DMS 273 (cell line): ENCODE results near the gene RNASEH1.

Experiments used
- DNase-seq: peaks from one replicate; lab custom pipeline; 2025; ENCODE audit not compliant: unreplicated experiment; lab: John Stamatoyannopoulos, UW

Gene RNASEH1

DNA sequence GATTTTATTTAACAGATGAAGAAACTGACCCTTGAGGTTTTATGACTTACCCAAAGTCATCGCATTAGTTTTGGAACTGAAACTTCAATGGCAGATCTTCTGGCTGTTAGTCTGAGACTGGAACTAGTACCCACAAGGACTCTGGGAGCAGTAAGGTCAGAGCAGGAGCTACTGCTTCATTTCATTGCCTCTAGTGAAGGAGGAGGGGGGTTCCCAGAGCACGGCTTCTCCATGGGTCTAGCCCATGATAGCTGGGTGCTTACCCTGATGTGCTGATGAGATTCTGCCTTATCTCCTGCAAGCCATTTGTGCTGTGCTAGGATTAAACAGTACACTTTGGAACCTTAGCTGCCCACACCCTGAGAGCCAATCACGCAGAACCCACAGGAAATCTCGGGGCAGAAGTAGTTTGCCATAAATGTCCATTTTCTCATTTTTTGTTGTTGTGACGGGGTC, 5.4 kb upstream of the RNASEH1 start:
- DNase-seq, result no peak

DNA sequence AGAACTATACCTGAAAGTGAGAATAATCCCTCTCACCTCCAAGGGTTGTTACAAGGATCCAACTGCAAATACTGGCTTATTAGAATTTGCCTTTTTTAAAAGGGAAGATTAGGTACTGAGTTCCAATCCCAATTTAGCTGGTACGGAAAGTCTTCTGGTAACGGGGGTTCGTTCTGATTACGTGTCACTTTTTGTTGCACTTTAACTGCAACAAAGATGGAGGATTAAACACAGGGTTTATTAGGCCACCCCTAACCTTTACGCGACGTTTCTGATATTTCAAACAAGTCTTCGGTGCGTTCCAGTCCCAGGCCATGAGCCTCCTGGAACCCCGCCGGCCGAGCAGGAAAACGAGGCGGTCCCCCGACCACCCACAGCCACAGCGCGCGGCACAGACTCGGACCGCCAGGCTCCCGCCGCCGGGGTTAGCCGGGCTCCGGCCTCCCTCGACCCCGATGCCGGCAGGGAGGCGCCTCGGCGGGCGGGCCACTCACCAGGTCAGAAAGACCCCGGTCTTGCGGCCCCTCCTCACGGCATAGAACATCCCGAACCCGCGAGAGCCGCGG, 411 bp downstream of the RNASEH1 start:
- DNase-seq, result no peak

DNA sequence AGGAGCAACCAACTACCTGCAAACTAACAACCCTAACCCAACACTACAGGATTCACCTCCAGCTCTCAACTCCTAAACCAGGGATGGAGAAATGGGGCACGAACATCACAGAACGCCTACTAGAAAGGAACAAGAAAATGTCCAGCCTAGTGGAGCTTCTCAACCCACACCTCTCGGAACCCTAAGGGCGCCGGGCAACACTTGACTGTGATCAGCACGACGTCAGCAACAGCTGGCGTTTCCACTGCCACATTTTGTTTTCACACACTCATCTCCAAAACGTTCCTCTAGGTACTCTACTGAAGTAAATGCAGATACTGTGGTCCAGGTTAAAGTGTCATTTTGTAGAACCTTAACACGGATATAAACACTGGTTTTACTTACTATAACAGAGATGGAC, 4.2 kb downstream of the RNASEH1 start:
- no peak for DNase-seq

DNA sequence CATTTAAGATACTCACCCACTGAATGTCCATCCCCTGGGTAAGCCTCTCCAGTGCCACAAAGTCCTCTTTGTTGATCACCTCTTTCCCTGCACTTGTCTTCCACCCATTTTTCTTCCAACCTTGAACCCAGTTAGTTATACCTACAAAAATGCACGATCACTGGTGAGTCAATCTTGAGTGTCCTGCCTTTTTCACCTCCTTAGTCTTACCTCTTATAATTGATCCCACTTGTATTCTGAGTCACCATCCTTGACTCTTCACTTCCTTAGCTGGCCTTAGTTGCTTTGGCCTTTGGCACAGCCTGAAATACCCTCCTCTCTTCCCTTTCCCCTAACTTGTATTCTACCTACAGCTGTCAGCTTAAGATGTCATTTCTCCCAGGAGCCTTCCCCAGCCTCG, 10.2 kb downstream of the RNASEH1 start:
- DNase-seq, result no peak

DNA sequence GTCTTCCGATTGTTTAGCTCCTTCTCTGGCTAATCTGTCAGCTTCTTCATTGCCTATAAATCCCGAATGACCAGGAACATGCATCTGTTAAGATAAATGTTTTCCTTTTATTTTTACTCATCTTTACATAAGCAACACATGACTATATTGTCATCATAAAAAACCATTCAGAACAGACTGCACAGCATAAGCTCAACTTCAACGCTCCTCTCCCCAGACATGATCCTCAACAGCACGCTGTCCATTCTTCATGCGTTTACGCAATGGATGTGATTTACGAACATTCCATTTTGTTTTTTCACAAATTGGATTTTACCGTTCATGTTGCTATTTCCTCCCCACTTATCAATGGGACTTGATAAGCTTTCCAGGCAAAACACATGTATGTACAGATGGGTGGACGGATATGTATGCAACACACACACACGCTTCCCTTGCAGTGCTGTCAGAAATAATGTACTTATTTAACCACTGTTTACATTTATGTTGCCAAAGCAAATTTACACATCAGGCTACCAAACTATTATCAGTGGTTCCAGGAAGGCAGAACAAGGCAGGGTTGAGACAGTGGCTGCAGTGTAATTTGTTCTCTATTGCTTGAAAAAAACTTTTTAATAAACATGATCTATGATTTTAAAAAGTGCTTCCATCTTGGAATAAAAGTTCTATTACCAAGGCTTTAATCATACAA, 12.2 kb downstream of the RNASEH1 start:
- no peak for DNase-seq

DNA sequence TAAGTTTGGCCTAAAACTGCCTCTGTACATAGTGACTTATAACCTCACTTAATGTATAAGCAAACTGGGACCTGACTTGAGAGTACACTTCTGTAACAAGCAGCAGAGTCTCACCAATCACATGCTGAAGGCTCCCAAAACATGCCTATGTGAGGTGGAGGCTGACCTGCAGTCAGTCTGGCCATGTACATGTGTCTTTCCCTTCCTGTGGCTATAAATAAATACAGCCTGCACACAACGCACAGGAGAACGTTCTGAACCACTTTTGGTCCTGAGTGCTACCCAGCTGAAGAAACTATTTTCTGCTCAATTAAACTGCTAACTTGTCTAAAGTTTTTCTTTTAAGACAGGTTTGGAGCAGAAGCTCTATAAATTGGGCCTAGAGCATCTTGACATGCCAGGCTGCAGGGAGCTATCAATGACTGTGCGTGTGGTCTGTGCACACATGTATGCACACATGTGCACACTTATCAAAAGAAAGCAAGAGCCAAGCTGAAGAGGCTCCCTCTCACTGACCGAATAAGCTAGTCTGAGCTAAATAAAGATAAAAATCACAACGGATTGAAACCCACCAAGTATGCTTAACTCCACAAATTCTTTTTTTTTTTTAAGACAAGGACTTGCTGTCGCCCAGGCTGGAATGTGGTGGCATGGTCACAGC, 15.0 kb downstream of the RNASEH1 start:
- DNase-seq, result no peak

DNA sequence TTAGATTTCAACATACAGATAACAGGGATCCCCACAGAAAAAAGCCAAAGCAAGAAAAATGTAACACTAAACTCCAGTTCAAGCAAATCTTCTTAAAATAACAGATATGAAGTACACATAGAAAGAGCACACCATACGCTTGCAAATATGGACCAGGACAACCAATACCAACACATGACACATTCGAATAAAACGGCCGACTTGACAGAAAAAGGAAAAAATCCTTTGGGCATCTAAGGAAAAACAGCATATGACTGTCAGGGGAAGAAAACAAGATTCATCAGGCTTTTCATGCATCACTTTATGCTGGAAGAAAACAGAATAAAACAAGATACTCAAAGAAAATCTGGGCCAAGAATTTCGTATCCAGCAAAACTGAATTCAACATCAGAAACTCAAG, 16.0 kb downstream of the RNASEH1 start:
- DNase-seq, result no peak

DNA sequence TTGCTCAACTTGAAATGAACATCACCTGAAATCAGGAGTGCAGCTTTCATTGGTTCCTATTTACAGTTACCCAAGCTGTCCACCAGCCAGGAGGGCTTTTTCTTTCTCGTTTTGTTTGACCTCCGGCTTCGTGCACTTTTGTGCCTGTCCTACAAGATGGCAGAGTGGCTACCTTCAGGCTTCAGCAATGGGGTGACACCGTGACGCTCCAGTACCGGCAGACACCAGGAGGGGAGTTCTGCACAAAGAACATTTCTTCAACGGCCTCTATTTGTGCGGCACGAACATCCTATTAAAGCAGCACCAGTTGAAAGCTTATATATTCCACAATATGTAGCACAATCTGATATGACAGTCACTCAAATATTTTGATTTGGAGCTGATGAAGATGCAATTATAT, 18.3 kb downstream of the RNASEH1 start:
- DNase-seq, result no peak

DNA sequence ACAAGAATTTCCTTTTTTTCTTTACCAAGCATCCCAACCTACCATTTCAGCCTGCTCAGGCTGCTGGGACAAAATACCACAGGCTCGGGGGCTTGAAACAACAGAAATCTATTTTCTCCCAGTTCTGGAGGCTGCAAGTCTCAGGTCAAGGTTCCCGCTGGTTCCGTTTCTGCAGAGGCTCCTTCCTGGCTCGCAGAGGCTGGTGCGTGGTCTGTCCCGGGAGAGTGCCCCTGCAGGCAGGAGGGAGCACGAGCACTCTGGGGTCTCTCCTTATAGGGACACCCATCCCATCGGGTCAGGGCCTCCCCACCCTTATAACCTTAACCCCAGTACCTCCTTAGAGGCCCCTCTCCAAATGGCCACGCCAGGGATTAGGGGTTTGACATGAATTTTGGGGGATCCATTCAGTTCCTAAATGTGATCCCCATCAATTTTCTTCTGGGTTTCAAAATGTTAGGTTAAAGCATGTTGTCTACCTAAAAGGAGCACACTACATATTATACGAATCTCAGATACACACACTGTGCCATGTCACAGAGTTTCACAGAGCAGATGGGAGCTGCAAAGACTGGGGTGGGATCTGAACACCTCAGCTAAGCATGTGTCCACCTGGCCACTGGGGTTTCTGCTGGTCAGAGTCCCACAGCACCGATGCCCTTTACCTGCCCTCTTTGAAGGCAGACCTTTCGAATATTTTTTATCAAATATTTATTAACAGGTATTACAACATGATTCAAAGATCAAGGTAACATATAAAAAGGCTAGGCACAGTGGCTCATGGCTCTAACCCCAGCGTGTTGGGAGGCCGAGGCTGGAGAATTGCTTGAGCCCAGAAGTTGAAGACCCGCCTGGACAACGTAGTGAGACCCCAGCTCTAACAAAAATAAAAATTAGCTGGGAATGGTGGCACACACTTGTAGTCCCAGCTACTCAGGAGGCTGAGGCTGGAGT, 21.2 kb downstream of the RNASEH1 start:
- peak; percentile 48 for DNase-seq

DNA sequence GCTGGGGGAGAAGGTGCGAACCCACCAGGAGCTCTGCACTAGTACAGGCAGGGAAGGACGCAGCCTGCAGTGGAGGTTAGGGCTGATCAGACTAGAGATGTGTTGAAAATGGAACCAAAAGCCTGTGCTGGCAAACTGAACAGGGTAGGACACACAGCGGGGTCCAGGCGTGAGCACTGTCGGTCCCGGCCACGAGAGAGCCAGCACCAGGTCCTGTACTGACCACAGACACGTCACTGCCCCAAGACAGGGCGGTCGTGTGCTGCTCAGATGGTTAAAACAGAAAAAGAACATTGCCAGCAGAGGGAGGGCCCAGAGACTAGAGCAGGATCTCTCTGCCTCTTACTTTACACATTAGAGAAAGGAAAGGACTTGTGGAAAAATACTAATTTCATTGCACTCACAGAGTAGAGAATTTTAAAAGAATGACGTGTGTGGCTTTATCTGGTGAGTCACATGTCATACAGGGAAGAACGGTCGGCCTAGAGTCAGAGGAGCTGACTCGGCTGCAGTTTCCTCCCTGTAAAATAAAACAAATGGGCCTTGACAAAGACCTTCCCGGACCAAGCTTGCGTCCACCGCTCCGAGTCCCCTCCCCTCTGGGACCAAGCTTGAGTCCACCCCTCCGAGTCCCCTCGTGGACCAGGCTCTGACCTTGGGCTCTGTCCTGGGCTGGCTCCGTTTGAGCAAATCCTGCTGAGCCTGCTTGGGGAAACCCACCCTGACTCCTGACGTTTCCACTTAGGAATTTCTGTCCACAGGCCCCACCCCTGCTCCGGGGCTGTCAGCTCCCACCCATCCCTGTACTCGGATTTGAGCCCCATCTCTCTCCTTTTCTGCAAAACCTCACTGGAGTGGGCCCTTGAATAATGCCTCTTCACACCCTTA, 22.1 kb downstream of the RNASEH1 start:
- no peak for DNase-seq

DNA sequence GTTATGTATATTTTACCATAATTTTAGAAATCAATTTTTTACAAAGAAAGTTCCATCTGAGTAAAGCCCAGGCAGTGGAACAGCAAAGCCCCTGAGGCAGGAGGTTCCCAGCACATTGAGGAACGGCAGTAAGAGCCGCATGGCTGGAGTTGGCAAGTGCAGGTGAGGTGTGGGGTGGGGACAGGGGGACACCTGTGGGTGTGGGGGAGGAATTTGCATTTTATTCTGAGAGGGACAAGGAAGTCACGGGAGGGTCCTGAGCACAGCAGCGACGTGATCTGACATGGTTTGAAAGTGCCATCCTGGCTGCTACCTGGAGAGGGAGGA, 22.7 kb downstream of the RNASEH1 start:
- no peak for DNase-seq

DNA sequence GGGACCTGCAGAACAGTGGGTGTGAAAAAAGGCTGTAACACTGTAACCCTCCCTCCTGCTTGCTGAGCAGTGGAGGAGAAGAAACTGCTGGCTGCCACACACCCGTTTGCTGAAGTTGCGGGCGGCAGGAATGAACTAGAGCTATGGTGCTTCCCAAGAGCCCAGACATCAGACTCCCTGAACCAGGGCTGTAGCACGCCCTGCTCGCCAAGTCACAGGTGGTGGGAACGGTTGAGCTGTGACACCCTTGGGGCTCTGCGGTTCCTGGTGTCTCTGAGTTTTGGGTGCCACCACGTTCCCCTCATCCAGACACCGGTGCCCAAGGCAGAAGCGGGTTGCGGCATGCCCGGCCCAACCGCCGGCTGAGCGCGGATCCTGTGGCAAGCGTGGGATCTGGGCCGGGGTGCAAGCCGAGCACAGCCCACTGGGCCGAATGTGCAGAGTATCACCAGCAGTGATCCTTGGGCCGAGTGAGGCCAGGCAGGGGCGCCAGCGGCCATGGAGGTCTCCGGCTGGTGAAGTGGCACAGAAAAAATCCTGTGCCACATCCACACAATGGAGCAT, 23.8 kb downstream of the RNASEH1 start:
- DNase-seq, result no peak

DNA sequence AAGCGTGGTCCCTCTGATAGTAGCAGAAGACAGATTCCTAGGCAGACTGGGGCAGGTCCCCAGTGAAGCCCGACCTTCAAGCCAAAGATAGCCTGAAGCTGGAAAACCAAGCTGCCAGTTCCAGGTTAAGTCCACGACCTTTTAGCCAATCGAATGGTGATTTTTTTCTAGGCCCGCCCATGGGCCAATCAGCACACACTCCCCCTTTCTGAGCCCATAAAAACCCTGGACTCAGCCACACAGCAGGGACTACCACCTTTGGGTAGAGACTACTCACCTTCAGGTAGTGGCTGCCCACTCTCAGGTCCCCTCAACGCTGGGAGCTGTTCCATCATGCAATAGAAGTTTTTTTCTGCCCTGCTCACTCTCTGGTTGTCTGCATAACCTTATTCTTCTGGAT, 24.3 kb downstream of the RNASEH1 start:
- DNase-seq, result no peak

DNA sequence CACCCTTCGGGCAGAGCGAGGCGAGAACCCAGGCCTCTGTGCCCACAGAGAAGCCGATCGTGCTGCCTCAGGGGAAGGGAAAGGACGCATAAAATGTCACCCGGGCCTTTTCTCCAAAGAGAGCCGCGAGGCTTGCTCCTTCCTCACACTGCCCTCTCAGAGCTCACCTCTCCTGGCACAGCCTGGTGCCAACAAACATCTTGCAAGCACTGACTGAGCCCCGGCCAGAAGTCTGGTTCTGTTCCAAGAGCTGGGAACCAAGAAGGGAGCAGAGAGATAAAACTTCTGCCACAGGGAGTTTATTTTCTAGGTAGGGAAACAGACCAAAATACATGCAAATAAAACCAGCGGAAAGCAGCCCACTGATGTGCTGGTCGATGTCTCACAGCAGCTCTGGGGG, 25.2 kb downstream of the RNASEH1 start:
- no peak for DNase-seq

DNA sequence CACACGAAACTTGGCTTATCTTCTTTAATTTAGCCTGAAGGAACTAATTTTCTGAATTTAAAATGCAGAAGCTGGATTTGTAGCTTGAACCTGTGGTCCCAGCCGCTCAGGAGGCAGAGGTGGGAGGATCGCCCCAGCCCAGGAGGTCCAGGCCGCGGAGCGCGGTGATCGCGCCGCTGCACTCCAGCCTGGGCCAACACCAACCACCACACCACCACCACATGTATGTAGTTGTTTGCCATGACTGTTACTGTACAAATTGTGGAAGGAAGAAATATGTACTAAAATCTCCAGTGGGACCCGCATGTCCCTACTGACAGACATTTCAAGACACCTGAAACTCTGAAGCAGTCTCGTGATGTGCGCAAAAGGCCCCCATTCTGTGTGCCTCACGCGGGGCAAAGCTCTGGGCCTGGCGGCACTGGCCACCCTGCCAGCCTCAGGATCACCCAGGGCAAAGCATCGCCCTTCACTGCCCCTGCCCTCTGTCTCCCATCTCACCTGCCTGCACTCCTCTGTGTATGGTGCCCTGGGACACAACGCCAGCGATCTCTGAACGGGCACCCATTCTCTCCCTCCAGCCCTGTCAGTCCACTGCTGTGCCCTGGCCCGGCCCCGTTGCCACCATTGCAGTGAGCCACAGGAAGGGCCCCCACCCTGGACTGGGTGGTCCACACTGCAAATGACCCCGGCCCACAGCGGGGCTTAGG, 28.7 kb downstream of the RNASEH1 start:
- DNase-seq, result no peak

DNA sequence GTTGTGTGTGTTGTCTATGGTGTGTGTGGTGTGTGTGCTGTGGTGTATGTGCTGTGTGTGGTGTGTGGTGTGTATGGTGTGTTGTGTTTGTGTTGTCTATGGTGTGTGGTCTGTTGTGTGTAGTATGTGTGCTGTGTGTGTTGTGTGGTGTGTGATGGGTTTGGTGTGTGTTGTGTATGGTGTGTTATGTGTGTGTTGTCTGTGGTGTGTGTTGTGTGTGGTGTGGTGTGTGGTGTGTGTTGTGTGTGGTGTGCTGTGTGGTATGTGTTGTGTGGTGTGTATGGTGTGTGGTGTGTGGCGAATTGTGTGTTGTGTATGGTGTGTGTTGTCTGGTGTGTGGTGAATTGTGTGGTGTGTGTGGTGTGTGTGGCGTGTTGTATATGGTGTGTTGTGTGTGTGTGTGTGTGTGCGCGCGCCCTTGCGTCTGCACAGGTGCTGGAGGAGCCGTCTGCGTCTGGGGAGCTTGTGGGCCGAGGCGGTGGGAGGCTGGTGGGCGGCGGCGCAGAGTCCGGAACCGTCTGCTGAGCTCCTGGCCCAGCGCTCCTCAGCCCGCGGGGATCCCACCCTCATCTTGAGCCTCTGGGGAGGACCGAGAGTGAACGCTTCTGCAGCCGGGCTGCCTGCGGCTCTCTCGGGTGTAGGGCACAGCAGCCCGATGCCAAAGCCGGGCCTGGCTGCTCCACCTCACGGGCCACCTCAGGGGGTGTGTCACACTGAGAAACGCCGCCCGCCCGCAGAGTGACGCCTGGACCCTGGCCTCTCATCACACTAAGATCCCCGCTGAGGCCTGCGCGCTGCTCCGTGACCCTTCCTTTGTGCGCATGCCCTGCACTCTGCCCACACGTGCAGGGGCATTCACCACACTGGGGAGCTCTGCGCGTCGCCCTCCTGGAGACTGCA, 30.0 kb downstream of the RNASEH1 start:
- peak; percentile 28 for DNase-seq

DNA sequence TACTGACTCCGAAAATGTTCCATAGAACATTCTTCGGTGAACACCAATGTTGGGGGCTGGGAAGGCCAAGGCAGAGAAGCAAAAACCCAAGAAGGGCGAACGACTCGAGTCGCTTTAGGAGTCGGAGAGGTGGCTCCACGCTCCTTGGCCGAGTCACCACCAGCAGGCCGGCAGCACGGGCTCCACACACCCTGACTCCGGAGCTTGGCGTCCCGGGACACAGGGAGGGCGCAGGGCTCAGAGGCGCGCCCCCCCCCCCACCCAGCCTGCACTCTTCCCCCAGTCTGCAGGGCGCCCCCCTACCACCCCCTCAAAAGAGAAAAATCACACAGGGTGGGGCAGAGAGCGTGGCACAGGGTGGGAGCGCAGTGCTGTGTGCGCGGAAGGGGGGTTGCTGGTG, 31.3 kb downstream of the RNASEH1 start:
- DNase-seq, result no peak

DNA sequence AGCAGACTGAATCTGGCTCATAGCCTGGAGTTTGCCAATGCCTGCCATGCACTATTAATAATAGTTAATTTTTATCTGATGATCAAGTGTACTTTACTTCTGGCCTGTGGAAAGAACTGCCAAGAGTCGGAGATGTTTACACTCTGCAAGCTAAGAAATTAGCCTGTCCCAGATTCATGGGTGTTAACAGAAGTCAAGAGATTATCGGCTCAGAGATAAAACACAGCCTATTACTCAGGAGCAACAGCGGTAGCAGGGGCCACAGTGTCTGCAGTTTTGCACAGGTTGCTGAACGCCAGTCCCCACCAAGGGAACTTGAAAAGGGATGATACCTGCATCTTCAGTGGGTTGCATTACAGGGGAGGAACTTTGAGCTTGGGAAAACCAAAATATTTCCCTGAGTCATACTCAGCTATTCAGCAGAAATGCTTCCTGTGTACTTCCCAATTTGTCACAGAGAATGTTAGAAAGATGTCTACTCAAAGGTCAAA, 34.5 kb downstream of the RNASEH1 start:
- peak; percentile 47 for DNase-seq
